NCI-H2107 treated with DMSO at 0.1 percent for 48 hours (cell line): ENCODE results near the gene ST13.
"Not testable (repeated sequence)": the region's sequence is repeated elsewhere in the genome, so short reads cannot be mapped to it uniquely, and the experiment has no call there.

Experiments
- DNase-seq: peaks from one replicate; lab custom pipeline; 2025; ENCODE audit not compliant: unreplicated experiment; lab: John Stamatoyannopoulos, UW

The ST13 gene

DNA sequence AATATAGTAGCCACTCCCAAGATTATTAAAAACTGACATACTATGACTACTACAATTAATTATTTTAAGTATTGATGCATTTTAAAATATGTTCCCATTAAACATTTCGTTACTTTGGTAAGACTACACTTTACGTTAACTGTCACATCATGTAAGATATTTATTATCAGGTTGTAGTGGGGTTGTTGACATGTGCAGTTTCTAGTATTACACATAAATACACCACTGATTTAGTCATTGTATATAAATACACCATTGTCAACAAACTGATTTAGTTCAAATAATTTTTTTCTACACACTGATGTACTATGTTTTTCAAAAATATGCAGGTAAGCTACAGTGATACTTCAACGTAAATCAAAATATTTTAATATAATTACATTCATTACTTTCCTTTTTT is 11.5 kb downstream of the ST13 start:
- DNase-seq = no peak

- DNase-seq = no peak
These were observed 18.0 kb downstream of the ST13 start for GRCh38 chr22:40838486-40838885.

DNA sequence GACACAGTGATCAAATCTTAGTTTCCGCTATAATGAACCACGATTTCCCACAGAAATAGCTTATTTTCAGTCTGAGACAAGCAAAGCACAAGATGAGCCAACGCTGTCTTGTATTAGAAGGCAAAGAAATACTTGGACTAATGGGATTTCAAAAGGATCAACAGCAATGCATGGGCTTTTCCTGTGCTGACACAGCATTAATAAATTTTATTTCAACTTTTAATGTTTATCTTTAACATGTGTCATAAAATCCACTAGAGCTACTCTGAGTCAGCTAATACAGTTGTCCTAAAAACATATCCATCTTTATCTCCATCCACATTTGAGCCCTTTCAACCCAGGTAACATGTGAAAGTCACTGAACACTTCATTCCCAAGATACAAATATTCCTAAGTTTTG is 21.8 kb downstream of the ST13 start:
- no peak for DNase-seq

- no peak for DNase-seq
These were observed 27.3 kb downstream of the ST13 start for GRCh38 chr22:40829131-40829530.

- no peak for DNase-seq
These were observed 29.3 kb downstream of the ST13 start for GRCh38 chr22:40826984-40827741.

- DNase-seq = not testable (repeated sequence)
These were observed 30.1 kb downstream of the ST13 start for GRCh38 chr22:40826292-40826691.

DNA sequence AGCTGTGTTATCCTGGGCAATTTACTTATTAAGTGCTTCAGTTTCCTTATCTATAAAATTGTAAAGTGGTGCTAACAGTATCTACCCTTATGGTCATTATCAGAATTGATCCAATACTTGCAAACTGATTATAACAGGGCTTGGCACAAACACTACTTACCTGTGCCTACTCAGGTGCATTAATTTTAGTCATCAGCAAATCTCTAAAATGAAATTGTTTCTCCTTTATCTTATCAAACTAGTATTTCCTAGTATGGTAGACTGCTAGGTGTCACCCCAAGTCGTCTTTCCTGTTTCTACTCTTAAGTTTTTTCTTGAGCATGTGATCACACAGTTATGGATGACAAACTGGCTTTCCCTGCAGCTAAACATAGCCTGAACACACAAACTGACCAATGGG is 33.0 kb downstream of the ST13 start:
- no peak for DNase-seq

- DNase-seq = no peak
These were observed 36.8 kb downstream of the ST13 start for GRCh38 chr22:40819599-40820140.

GRCh38 chr22:40818747-40819598 is 37.5 kb downstream of the ST13 start, which contains the start of gene SLC25A17:
TSS of gene SLC25A17 (minus strand) at chr22:40819346. CDS start at chr22:40819248, 98 bp downstream.
- DNase-seq = peak; percentile 33

- no peak for DNase-seq
These were observed 38.2 kb downstream of the ST13 start for GRCh38 chr22:40818192-40818746.

DNA sequence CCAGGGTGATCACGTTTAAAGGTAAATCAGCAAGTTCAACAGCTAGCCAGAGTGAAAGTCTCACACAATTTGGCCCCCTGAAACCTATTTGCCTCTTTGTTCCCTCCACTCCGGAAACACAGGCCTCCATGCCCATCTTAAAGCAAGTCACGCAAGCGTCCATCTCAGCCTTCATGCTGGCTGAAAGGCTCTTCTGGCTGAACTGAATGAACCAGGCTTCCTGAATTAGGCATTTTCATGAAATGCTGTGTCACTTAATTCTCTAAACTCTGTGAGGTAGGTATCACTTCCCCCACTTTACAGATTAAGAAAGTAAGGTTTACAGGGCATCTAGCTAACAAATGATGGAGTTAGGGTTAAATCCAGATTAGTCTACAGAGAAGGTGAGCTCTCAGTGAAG is 38.7 kb downstream of the ST13 start:
- DNase-seq = no peak

DNA sequence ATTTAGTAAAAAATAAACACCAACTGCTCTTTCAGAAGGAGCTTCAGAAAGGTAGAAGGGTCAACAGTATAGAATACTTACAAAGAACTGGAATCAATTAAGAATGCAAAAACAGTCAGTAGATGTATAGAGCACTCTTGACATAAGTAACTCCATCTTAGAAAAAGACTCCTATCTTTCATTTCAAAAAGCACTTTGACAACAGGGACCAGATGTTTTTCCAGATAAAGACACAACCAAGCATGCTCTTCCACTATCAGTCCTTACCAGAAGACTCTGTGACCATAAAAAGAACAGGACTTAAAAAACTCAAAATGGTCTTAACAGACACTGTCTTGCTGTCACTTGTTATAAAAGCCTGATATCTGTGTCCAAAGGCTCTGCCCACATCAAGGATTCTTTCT is 42.5 kb downstream of the ST13 start:
- DNase-seq = no peak

DNA sequence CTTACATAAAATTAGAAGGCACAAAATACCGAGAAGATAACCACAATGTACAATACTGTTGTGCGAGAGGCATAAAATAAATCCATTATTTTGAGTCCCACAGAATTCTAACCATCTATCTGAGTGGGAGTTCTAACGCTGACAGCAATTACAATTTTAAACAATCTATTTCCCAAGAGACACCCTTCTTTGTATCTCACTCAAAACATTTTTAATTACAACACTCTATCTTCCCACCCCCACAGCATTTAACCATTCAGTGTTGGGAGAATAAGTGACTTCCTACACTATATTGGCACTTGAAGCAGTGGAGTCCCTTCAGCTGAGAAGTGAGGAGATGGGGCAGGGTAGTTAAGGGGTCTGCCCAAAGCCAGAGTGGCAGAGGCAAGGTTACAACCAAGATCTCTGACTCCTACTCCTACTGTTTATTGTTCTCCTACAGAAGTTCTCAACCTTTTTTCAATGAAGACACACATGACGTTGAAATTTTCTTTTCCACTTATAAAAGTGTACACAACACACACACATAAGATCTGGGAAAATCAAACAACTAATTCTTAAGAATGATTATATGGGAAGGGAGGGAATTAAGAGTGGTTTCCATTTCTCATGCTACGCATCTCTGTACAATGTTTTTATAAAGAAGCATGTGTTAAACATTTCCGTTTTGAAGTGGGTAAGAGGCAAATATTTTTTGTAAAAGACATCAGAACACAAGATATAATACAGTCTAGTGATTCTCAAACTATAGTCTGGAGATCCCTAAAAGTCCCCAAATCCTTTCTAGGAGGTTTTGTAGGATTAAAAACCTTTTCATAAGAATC is 48.2 kb downstream of the ST13 start:
- DNase-seq = no peak

- DNase-seq = no peak
These were observed 49.7 kb downstream of the ST13 start for GRCh38 chr22:40806711-40807110.

DNA sequence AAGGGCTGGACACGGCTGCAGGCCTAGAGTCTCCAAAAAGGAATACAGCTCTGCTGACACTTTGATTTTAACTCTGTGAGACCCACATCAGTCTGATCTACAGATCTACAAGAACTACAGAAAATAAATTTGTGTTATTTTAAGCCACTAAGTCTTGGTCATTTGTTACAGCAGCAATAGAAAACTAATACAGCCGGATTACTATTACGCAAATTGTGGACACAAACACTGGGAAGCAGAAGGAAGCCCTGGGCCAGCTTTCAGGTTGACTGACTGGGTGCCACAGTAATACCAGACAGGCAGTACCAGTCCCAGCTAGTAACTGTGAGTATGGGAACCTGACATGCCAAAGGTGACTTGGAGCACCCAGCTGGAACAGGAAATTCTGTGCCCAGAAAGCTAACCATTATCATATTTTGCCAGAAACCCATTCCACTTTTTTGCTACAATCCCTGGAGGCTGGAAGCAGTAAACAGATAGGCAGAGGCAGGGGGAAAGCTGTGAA is 50.7 kb downstream of the ST13 start:
- DNase-seq = no peak

GRCh38 chr22:40805239-40805638 is 51.2 kb downstream of the ST13 start:
- no peak for DNase-seq

DNA sequence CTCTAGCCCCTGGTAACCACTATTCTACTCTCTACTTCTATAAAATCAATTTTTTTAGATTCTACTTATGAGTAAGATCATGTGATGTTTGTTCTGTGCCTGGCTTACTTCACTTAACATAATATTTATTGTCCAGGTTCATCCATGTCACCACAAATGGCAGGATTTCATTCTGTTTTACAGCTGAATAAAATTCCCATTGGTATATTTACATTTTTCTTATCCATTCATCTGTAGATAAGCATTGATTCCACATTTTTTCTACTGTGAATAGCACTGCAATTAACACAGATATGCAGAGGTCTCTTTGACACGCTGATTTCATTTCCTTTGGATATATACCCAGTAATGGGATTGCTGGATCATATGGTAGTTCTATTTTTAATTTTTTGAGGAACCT is 53.1 kb downstream of the ST13 start:
- no peak for DNase-seq

- DNase-seq = no peak
These were observed 57.4 kb downstream of the ST13 start for GRCh38 chr22:40799008-40799407.

DNA sequence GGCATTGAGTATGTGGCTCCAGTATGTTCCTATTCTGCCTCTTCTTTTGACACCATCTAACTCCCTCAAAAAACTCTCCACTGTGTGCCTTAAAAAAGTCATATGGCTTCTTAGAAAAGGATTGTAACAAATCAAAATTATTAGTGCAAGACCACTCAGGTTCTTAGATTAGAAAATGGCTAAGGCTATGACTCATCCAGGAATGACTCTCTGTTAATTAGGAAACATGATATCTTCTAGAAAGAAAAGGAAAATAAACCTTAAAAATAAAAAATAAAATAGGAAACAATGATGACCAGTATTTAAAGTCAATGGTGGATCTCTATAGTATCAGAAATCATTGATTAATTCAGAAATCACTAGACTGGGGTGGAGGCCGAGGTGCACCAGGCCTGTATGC is 59.0 kb downstream of the ST13 start:
- no peak for DNase-seq

DNA sequence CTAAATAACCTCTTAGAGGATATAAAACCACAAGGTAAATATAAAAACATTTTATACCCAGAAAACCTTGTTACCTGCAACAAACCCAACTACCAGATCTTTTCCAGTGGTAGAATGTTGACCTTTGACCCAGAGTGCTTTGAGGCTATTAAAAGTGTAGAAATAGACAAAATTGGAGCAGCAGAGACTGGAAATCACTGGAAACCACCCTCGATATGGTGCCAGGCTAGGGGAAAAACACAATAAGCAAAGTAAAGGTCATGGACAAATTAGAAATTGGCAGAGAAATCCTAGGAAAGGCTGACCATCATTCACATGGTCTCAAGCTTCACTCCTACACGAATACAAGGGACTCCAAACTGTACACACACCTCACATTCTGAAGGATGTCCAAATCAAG is 64.0 kb downstream of the ST13 start:
- no peak for DNase-seq

GRCh38 chr22:40791241-40791640 is 65.2 kb downstream of the ST13 start:
- DNase-seq = no peak
